Type B pancreatic cell (in vitro differentiated cells): Measurements from ENCODE around the gene URB1. TPM values are rescaled to one million over a fixed set of nuclear protein-coding genes. Genes with fewer than 3 reads are reported as not detected.

Experiments used
- DNase-seq: peaks from one replicate; pipeline ENCODE4 v3.0.0; 2021; ENCODE audit warnings: mixed read lengths; ENCODE audit not compliant: unreplicated experiment; ENCODE audit errors: extremely low spot score
- H3K27ac Mint-ChIP-seq: 2 replicates; pipeline ENCODE4 v1.8.0; 2021; ENCODE audit warnings: mild to moderate bottlenecking, mixed read lengths
- H3K27me3 Mint-ChIP-seq: 2 replicates; pipeline ENCODE4 v1.8.0; 2021; ENCODE audit warnings: mixed read lengths
- H3K36me3 Mint-ChIP-seq: 2 replicates; pipeline ENCODE4 v1.8.0; 2021; ENCODE audit warnings: mixed read lengths
- H3K4me1 Mint-ChIP-seq: one replicate; pipeline ENCODE4 v1.8.0; 2021; ENCODE audit warnings: mixed read lengths; ENCODE audit not compliant: unreplicated experiment
- H3K4me3 Mint-ChIP-seq: 2 replicates; pipeline ENCODE4 v1.8.0; 2021; ENCODE audit warnings: mild to moderate bottlenecking, mixed read lengths
- H3K9me3 Mint-ChIP-seq: 2 replicates; pipeline ENCODE4 v1.8.0; 2021; ENCODE audit warnings: mixed read lengths
- total RNA-seq: library from RNA; stranded (reverse); gene quantifications from 2 replicates; pipeline ENCODE4 v1.2.1, GENCODE V29; 2021; ENCODE audit warnings: low replicate concordance
- TF ChIP-seq, protein P1 (sequence below): fragments of 200-600 bp; sonication (generic); conservative IDR thresholded peaks from 2 replicates; pipeline ENCODE4 v1.5.0; 2021; ENCODE audit warnings: antibody characterized with exemption, mild to moderate bottlenecking

Gene URB1
- total RNA-seq, 1 donor from 2014 or later, result 19.9 TPM

- peaks cover 15% of the 10 kb centered on the region for H3K36me3 Mint-ChIP-seq
- no peaks in the 10 kb centered on the region for H3K9me3 Mint-ChIP-seq
- H3K4me3 Mint-ChIP-seq, result no peak overlapping the region
- TF ChIP-seq, protein P1, sequence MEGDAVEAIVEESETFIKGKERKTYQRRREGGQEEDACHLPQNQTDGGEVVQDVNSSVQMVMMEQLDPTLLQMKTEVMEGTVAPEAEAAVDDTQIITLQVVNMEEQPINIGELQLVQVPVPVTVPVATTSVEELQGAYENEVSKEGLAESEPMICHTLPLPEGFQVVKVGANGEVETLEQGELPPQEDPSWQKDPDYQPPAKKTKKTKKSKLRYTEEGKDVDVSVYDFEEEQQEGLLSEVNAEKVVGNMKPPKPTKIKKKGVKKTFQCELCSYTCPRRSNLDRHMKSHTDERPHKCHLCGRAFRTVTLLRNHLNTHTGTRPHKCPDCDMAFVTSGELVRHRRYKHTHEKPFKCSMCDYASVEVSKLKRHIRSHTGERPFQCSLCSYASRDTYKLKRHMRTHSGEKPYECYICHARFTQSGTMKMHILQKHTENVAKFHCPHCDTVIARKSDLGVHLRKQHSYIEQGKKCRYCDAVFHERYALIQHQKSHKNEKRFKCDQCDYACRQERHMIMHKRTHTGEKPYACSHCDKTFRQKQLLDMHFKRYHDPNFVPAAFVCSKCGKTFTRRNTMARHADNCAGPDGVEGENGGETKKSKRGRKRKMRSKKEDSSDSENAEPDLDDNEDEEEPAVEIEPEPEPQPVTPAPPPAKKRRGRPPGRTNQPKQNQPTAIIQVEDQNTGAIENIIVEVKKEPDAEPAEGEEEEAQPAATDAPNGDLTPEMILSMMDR, result no peak
- no peaks in the 10 kb centered on the region for H3K4me1 Mint-ChIP-seq
- no peaks in the 10 kb centered on the region for H3K27me3 Mint-ChIP-seq
- H3K27ac Mint-ChIP-seq, result no peak overlapping the region
- no peak for DNase-seq
Measured at GRCh38 chr21:32319012-32319411, 73.8 kb downstream of the URB1 start.

DNA sequence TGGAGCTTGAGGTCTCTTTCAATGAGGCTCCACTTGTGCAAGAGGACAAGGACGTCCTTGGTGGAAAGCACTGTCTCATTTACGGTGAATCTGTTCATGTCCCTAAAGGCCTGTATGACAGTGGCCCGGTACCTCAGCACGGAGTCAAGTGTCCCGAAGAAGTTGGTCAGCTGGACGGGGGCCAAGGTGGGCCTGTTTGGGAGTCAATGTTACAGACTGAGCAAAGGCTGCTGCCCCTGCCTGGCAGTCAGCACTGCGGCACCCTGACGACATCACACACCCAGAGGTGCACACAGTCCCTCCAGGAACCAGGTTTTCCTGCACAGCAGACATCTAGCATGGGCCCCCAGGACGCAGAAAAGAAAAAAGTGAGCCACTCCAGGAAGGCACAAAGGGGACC lies 75.1 kb downstream of the URB1 start:
- TF ChIP-seq, protein P1, result no peak
- no peak overlapping the region for H3K4me3 Mint-ChIP-seq
- no peaks in the 10 kb centered on the region for H3K9me3 Mint-ChIP-seq
- H3K27me3 Mint-ChIP-seq, result no peaks in the 10 kb centered on the region
- DNase-seq, result no peak
- H3K27ac Mint-ChIP-seq, result no peak overlapping the region
- peaks cover 10% of the 10 kb centered on the region for H3K36me3 Mint-ChIP-seq
- no peaks in the 10 kb centered on the region for H3K4me1 Mint-ChIP-seq

DNA sequence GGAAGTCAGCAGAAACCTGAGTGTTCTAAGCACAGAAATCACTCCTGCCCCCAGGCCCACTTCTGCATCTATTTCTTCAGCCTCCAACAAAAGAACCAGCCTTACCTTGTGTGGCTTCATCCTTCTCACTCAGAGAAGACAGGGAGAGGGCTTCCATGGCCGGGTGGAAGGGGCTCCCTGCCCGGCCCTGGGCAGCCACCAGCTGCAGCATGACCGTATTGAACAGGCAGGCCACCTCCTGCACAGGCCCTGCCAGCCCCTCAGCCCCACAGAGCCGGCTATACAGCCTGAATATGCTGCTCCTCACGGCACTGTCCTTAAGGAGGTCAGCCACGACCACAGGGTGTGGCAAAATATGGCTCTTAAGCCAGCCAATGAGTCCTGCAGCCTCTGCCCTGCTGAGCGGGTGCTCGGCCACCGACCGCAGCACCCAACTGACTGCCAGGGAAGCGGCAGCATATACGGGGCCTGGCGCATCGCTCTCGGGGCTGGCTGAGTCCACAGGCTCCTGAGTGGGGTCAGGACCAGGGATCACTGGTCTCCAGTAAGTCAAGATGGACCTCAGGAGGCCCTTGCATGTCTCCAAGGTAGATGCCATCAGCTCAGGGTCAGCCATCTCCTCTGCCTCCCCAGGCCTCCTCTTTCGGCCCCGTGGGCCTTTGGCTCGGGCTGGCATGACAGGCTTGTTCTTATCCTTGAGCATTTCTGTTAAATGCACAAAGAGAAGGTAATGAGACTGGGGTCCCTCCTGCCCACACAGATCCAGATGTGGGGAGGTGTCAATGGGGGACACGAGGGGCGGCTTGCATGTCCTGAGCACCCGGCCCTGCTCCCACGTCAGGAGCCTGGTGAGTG lies 76.2 kb downstream of the URB1 start:
- H3K36me3 Mint-ChIP-seq, result peaks cover 16% of the 10 kb centered on the region
- TF ChIP-seq, protein P1, result no peak

GRCh38 chr21:32315511-32316281 lies 77.1 kb downstream of the URB1 start:
- no peak for DNase-seq
- Mint-ChIP-seq H3K4me1 (no peaks in the 10 kb centered on the region), H3K36me3 (peaks cover 16% of the 10 kb centered on the region), H3K27ac (no peak overlapping the region), H3K4me3 (no peak overlapping the region), H3K27me3 (no peaks in the 10 kb centered on the region), H3K9me3 (no peaks in the 10 kb centered on the region)
- TF ChIP-seq, protein P1, result no peak

More for the DNA sequence above, 76.2 kb downstream of the URB1 start:
- DNase-seq, result no peak
- no peaks in the 10 kb centered on the region for H3K27me3 Mint-ChIP-seq
- H3K4me1 Mint-ChIP-seq, result no peaks in the 10 kb centered on the region
- no peaks in the 10 kb centered on the region for H3K9me3 Mint-ChIP-seq
- no peak overlapping the region for H3K27ac Mint-ChIP-seq
- no peak overlapping the region for H3K4me3 Mint-ChIP-seq

- Mint-ChIP-seq H3K4me1 (no peaks in the 10 kb centered on the region), H3K27me3 (no peaks in the 10 kb centered on the region), H3K4me3 (no peak overlapping the region), H3K36me3 (peaks cover 13% of the 10 kb centered on the region), H3K9me3 (no peaks in the 10 kb centered on the region), H3K27ac (no peak overlapping the region)
- TF ChIP-seq, protein P1, result no peak
- no peak for DNase-seq
Measured at GRCh38 chr21:32314806-32315205, 78.0 kb downstream of the URB1 start.
